SHP77 (cell line): ENCODE measurements around the gene LYG1.

ENCODE experiments used
- DNase-seq, 2 experiments: peaks; one replicate each; lab custom pipeline; 2025; lab: John Stamatoyannopoulos, UW

Gene LYG1

DNA sequence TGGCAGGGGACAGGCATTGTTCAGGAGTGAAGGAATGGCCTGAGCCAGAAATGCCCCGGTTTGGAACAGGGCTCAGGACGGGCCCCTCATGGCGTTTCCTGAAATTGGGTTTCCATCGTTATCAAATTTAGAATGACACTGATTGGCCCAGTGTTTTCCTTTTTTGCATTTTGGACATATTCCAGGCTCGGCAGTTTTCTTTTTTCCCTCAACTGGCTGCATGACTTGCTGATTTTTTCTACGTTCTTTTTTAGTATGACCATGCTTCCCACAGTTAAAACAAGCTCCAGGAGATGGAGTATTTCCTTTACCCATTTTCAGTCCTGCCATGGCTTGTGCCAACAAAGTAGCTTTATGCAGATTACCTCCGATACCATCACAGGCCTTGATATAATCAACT lies 25.1 kb downstream of the LYG1 start:
- no peak for DNase-seq

GRCh38 chr2:99261242-99261641 lies 39.8 kb downstream of the LYG1 start:
- no peak for DNase-seq

GRCh38 chr2:99260184-99260583 lies 40.8 kb downstream of the LYG1 start:
- no peak for DNase-seq

- DNase-seq, result no peak
These were observed 41.5 kb downstream of the LYG1 start for GRCh38 chr2:99259465-99259864.

GRCh38 chr2:99256677-99257076 lies 44.3 kb downstream of the LYG1 start:
- DNase-seq, result no peak

DNA sequence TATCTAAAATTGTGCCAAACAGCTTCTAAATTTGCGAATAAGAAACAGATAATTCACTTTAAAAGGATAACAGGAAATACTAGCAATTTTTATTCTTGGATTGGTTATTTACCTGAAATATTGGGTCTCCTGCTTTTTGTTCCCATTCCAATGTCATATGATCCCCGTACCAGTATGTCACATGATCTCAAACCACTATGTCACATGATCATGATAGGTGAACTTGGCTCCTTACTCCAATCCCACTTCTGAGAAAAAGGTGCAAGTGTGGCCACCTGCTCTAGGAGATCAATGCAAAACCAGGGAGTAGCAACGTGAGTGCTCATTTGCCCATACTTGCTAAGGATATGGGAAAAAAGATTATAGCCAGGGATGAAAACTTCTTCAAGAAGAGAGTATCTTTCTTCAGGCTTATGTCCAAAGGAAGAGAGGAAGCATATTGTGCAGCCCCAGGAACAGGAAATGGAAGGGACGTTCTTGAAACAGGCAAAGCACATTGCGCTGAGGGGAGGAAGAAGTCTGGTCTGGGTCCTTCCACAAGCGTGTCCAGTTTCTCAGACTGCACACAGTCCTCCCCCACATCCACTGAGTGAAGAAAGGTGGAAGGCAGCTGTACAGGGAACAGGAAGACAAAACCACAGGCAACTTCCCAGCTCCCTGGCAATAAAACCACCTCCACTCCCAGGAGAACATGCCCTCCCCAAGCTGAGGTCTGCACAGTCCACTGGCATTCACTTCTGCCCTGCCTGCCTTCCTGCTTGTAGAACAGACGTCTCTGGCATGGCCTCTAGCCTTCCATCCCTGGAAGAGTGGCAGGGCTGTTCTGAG lies 45.3 kb downstream of the LYG1 start, which contains the start of gene LYG2:
Gene LYG2, minus strand, starts transcription at position 176 of the 828 bp plus-strand sequence. CDS start 1,406 bp downstream, outside the sequence.
- no peak for DNase-seq

DNA sequence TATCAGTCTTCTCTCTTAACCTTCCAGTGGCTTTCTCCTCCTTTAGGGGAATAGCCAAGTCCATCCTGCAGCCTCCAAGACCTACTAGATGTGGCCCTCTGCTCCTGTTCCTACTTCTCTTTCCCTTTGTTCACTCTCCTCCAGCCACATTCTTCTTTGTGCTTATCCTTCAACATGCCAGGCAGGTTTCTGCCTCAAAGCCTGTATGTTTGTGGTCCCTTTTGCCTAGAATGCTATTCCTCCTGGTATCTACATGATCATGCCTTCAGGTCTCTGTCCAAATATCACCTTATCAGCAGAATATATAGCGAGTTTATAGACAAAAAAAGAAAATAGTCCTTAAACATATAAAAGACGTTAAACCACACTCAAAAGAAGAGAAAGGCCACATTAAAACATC lies 51.0 kb downstream of the LYG1 start:
- DNase-seq, result no peak

- no peak for DNase-seq
These were observed 58.8 kb downstream of the LYG1 start for GRCh38 chr2:99242151-99242550.

GRCh38 chr2:99240431-99240830 lies 60.6 kb downstream of the LYG1 start:
- no peak for DNase-seq

DNA sequence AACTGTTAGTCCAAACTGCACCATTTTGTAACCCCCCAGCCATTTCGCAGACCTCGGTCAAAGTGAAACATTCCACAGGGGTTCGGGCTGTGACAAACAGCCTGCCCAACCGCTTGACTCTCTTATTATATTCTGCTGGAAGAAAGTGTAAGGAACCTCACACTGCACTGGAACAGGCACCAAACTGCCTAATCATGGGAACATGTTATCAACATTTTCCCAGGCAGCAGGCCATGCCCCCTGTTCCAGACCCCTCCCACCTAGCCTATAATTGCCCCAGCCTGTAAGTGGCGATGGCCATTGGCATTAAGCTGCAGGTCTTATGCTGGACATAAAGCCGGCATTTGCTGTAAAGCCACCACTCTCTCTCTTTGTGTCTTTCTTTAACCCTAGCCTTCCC lies 62.4 kb downstream of the LYG1 start:
- DNase-seq, result no peak
